22Rv1 (cell line): ENCODE results near the gene OPHN1.

ENCODE experiments used
- CTCF ChIP-seq: fragments of 450-650 bp; IDR thresholded peaks from 2 replicates; pipeline ENCODE4 v1.5.1; 2017; ENCODE audit warnings: mild to moderate bottlenecking
- ZFX ChIP-seq: fragments of 450-650 bp; IDR thresholded peaks from 2 replicates; pipeline ENCODE4 v1.6.1; 2017; ENCODE audit warnings: antibody characterized with exemption, borderline replicate concordance

GRCh38 chrX:68113837-68114572 lies 319.3 kb downstream of the OPHN1 start:
- TF ChIP-seq CTCF: no peak
- TF ChIP-seq ZFX: no peak
